Transverse colon (tissue), 4 donors: ENCODE results near the gene WDSUB1. TPM values are rescaled to one million over a fixed set of nuclear protein-coding genes. Genes with fewer than 3 reads are reported as not detected.

ENCODE experiments used
- DNase-seq: peaks from one replicate; pipeline ENCODE4 v3.0.0-alpha.2; 2019
- H3K27ac ChIP-seq, 4 donors: fragments of 200-600 bp; sonication (generic); 2 replicates each; pipeline ENCODE4 v1.5.1; 2016 to 2018; ENCODE audit warnings: inconsistent platforms in 4 of 4
- H3K27me3 ChIP-seq: fragments of 200-600 bp; sonication (generic); 2 replicates; pipeline ENCODE4 v1.5.1; 2017; ENCODE audit warnings: inconsistent platforms
- H3K36me3 ChIP-seq, 4 donors: fragments of 200-600 bp; sonication (generic); 2 replicates each; pipeline ENCODE4 v1.5.1; 2017 to 2019; ENCODE audit warnings: inconsistent platforms in 4 of 4
- H3K4me1 ChIP-seq, 4 donors: fragments of 200-600 bp; sonication (generic); 2 replicates each; pipeline ENCODE4 v1.5.1; 2017 to 2020; ENCODE audit warnings: inconsistent platforms in 4 of 4
- H3K4me3 ChIP-seq, 4 donors: fragments of 200-600 bp; sonication (generic); 1 replicate in 1 of 4; 2 replicates in 3 of 4; pipeline versions ENCODE4 v1.5.1 to v1.6.1; 2017 to 2019; ENCODE audit warnings: inconsistent platforms in 4 of 4
- H3K9me3 ChIP-seq, 2 donors: fragments of 200-600 bp; sonication (generic); 2 replicates each; pipeline ENCODE4 v1.5.1; 2017 to 2019; ENCODE audit warnings: inconsistent platforms in 2 of 2
- CTCF ChIP-seq, 5 experiments: fragments of 200-600 bp in 3 of 5; fragments of 450-650 bp in 2 of 5; sonication (generic) in 3 of 5; IDR thresholded peaks; 1 replicate in 2 of 5; 2 replicates in 3 of 5; pipeline ENCODE4 v1.5.1; 2016 to 2017; ENCODE audit warnings: antibody characterized with exemption in 5 of 5, inconsistent platforms in 3 of 5, mild to moderate bottlenecking in 2 of 5, moderate library complexity in 1 of 5
- EP300 ChIP-seq: sonication (generic); formaldehyde crosslinking; IDR thresholded peaks from one replicate; pipeline ENCODE4 v1.6.1; 2017; ENCODE audit warnings: antibody characterized with exemption, low read depth
- POLR2A ChIP-seq: fragments of 450-650 bp; IDR thresholded peaks from one replicate; pipeline ENCODE4 v1.6.1; 2016; ENCODE audit warnings: antibody characterized with exemption, mild to moderate bottlenecking, moderate library complexity
- POLR2AphosphoS5 ChIP-seq, 3 donors: sonication (generic); formaldehyde crosslinking; IDR thresholded peaks; one replicate each; pipeline ENCODE4 v1.6.1; 2016; ENCODE audit warnings: antibody characterized with exemption in 3 of 3
- WGBS, 2 donors: methylation state at CpG; one replicate each; pipeline ENCODE4 v1.1.5; 2018; ENCODE audit warnings: low coverage in 1 of 2; 5-methylcytosine and 5-hydroxymethylcytosine counted together
- in situ Hi-C, 4 donors: fragments of 200-750 bp; cut with MboI; loops; one replicate each; pipeline versions ENCODE4 v1.15.0 to v1.15.1; 2017; ENCODE audit warnings: low sequenced_read_pairs in 3 of 4, low pct_ligation_motif_present in 1 of 4, low pct_unique_long_range_greater_than_20kb in 1 of 4
- intact Hi-C: fragments of 100-400 bp; cut with DNase I; formaldehyde crosslinking; loops from one replicate; pipeline ENCODE4 v1.15.1; 2023; ENCODE audit warnings: low total_unique reads
- total RNA-seq, 4 donors: library from RNA; depleted of rRNA; stranded (reverse); fragments of >200 nt; gene quantifications; one replicate each; pipeline ENCODE4 v1.1.0, GENCODE V29; 2016

The WDSUB1 gene
- total RNA-seq, 4 donors from 2014 or later = 3.4 to 10.3 (median 9.1) TPM

- Histone ChIP-seq H3K9me3 (no peaks in the 10 kb centered on the region), H3K4me1 (no peaks in the 10 kb centered on the region), H3K36me3 (peaks cover 0 to 15% (median 4%) of the 10 kb centered on the region in 4 donors), H3K27me3 (no peaks in the 10 kb centered on the region), H3K27ac (no peak overlapping the region), H3K4me3 (no peak overlapping the region)
- intact Hi-C loops (no loop called here), in situ Hi-C loops (no loop called here)
- TF ChIP-seq CTCF (IDR thresholded peaks at IDR 0.05) = no peak
- no peak for TF ChIP-seq POLR2AphosphoS5 (IDR thresholded peaks at IDR 0.05)
- no peak for TF ChIP-seq EP300
- no peak for TF ChIP-seq POLR2A
- no peak for DNase-seq
- WGBS, 2 donors = 88% methylated on average over 15 of the region's 17 CpGs; no CpG with 5 or more reads in 1 of the 2 donors
Observed at GRCh38 chr2:159224061-159224813, 62.3 kb downstream of the WDSUB1 start.

- Histone ChIP-seq H3K9me3 (no peaks in the 10 kb centered on the region), H3K27ac (no peak overlapping the region), H3K36me3 (peaks cover 0 to 28% (median 4%) of the 10 kb centered on the region in 4 donors), H3K4me3 (no peak overlapping the region), H3K27me3 (no peaks in the 10 kb centered on the region), H3K4me1 (no peaks in the 10 kb centered on the region)
- TF ChIP-seq POLR2A (no peak), EP300 (no peak), POLR2AphosphoS5 (IDR thresholded peaks at IDR 0.05) (no peak), CTCF (IDR thresholded peaks at IDR 0.05) (no peak)
- WGBS, 2 donors = 93 to 100% methylated on average over 1 to 8 of the region's 8 CpGs
- no peak for DNase-seq
- intact Hi-C loops = no loop called here
- in situ Hi-C loops = no loop called here
Observed at GRCh38 chr2:159219394-159219998, 67.0 kb downstream of the WDSUB1 start.

GRCh38 chr2:159218389-159218788 is 68.1 kb downstream of the WDSUB1 start:
- TF ChIP-seq EP300 (no peak), POLR2AphosphoS5 (IDR thresholded peaks at IDR 0.05) (no peak), POLR2A (no peak), CTCF (IDR thresholded peaks at IDR 0.05) (no peak)
- intact Hi-C loops = no loop called here

GRCh38 chr2:159217676-159218075 is 68.8 kb downstream of the WDSUB1 start:
- no peak for DNase-seq
- H3K36me3 ChIP-seq = peaks cover 0 to 18% (median 0%) of the 10 kb centered on the region in 4 donors
- WGBS, 2 donors = 79 to 86% methylated on average over 3 to 5 of the region's 5 CpGs

More at GRCh38 chr2:159218389-159218788, 68.1 kb downstream of the WDSUB1 start:
- in situ Hi-C loops = no loop called here
- Histone ChIP-seq H3K4me1 (no peaks in the 10 kb centered on the region), H3K4me3 (no peak overlapping the region), H3K36me3 (peaks cover 0 to 19% (median 0%) of the 10 kb centered on the region in 4 donors), H3K9me3 (no peaks in the 10 kb centered on the region), H3K27ac (no peak overlapping the region), H3K27me3 (no peaks in the 10 kb centered on the region)
- no peak for DNase-seq
- WGBS, 2 donors = 80 to 93% methylated on average over 1 to 6 of the region's 6 CpGs

More at GRCh38 chr2:159217676-159218075, 68.8 kb downstream of the WDSUB1 start:
- Histone ChIP-seq H3K4me1 (no peaks in the 10 kb centered on the region), H3K27ac (no peak overlapping the region), H3K4me3 (no peak overlapping the region), H3K9me3 (no peaks in the 10 kb centered on the region), H3K27me3 (no peaks in the 10 kb centered on the region)
- in situ Hi-C loops (no loop called here), intact Hi-C loops (no loop called here)
- no peak for TF ChIP-seq CTCF (IDR thresholded peaks at IDR 0.05)
- TF ChIP-seq POLR2A = no peak
- TF ChIP-seq EP300 = no peak
- no peak for TF ChIP-seq POLR2AphosphoS5 (IDR thresholded peaks at IDR 0.05)
